GM21619 (cell line): Measurements from ENCODE around the gene KLHDC3.
"Not testable (repeated sequence)": the region's sequence is repeated elsewhere in the genome, so short reads cannot be mapped to it uniquely, and the experiment has no call there.

Experiments
- ATAC-seq: cut with Tn5 transposase; IDR thresholded peaks from one replicate; pipeline ENCODE4 v1.9.1; 2021; ENCODE audit not compliant: unreplicated experiment

The KLHDC3 gene

DNA sequence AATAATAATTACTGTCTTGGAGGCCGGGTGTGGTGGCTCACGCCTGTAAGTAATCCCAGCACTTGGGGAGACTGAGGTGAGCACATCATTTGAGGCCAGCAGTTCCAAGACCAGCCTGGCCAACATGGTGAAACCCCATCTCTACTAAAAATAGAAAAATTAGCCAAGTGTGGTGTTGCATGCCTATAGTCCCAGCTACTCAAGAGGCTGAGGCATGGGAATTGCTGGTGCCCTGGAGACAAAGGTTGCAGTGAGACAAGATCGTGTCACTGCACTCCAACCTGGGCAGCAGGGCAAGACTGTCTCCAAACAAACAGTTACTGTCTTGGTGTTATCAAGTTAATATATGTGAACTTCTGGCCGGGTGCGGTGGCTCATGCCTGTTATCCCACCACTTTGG, 12.3 kb downstream of the KLHDC3 start:
- ATAC-seq: no peak

GRCh38 chr6:43029120-43029519, 15.1 kb downstream of the KLHDC3 start:
- ATAC-seq: no peak

DNA sequence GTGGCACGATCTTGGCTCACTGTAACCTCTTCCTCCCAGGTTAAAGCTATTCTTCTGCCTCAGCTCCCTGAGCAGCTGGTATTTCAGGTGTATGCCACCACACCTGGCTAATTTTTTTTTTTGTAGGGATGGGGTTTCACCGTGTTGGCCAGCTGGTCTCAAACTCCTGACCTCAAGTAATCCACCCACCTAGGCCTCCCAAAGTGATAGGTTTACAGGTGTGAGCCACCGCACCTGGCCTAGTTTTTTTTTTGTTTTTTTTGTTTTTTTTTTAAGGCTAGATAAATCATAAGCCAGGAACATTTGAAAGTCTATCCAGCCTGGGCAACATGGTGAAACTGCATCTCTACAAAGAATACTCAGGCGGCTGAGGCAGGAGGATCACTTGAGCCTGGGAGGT, 18.3 kb downstream of the KLHDC3 start:
- no peak for ATAC-seq

DNA sequence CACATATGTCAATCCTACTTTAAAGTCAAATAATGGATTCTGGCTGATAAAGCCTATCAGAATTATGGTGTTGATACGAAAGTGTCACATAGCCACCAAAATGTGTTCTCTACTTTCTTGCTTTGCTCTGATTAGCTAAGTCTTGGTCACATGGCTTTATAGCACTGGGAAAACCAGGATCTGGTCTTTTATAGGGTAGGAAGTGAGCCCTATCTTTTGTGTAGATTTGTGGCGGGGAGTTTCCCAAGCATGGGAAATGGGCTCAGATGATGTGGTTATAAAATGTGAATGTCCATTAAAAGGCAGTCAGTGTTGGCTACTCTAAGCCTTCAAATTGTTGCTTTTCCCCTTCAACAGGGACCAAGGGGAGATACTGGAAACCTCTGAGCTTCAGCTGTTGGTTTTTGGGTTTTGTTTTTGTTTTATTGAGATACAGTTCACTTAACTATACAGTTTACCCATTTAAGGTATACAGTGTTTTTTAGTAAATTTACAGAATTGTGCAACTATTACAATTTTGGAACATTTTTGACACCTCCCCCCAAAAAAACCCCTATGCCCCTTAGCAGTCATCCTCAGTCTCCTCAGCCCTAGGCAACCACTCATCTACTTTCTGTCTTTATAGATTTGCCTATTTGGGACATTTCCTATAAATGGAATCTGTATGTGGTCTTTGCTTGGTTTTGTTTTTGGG, 19.6 kb downstream of the KLHDC3 start:
- ATAC-seq: no peak

DNA sequence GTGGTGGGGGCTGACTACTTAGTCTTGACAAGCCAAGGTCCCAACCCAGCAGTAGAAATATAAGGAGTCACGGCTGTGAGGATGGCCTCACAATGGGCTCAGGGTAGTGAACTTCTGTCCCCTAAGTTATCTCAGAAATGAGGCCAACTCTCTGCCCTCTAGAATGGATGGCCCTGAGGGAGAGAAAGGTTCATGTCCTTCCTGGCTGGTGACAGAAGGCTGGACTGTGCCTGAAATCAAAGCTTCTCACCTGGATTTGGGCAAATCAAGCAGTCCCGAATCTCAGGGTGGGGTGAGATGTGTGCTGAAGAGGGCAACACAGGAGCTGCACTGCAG, 20.1 kb downstream of the KLHDC3 start:
- no peak for ATAC-seq

- ATAC-seq: no peak
Measured at GRCh38 chr6:43035495-43036194, 21.6 kb downstream of the KLHDC3 start.

DNA sequence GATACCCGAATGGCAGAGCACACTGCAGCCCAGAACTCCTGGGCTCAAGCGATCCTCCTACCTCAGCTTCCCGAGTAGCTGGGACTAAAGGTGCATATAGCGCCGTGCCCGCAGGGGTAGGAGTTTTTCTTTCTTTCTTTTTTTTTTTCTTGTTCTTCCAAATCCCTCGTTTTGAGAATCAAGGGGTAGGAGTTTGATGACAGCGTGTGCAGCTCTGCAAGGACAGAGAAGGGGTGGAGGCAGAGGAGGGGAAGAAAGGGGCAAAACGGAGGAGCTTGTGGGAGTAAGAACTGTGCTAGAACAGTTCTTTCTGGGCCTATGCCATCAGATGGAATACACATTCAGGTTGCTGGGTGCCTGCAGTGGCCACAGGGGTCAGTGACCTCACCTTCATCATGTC, 22.7 kb downstream of the KLHDC3 start:
- no peak for ATAC-seq

DNA sequence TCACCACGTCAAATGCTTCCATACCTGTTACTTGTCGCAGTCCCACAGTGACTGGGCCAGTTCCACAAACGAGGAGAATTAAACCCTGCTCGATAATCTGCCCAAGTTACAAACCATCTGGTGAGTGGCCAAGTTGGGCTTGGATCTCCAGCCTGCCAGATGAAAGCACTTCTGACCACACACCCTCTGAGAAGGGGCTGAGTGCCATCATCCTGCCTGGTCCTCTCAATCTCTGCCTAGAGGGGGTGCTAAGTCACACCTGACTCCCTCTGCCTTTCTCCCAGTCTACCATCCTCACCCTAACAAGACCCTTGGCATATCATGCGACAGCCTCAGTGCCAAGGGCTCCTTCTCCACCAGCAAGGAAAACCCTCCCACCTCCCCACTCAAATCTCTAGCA, 23.1 kb downstream of the KLHDC3 start:
- ATAC-seq: no peak

DNA sequence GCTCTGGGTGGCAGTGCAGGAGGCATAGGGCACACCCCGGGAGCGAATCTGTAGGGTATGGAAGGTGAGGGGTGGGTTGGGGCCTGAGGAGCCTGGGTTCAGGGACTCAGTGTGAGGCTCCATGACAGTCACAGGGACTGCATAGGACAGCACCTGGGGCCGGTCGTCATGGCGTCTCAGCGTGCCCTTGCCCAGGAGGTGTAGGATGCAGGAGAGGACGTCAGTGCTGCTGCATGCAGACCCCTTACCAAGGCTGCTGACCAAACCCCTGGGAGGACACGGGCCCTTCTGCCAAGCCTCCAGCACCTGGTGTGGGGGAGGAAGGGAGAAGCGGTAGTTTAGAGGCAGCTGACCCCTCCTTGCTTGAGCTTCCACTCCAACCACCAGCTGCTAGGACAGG, 23.7 kb downstream of the KLHDC3 start:
- ATAC-seq: no peak

DNA sequence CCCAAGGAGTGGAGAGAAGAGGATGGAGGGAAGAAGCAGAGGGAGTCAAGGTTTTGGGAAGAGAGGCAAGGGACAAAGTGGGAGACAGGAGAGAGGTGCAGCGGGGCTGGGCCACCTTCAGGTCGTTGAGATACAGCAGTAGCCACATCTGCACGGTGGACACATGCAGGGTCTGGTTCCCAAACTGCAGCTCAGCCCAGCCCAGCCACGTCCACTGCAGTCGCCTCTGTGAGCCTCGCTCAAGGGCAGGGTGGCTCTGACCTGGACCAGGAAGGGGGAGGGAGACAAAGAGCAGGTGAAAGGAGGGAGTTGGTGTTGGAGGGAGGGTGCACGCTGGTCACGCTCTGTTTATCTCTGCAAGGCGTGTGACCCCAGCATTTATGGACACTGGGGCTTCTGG, 24.7 kb downstream of the KLHDC3 start:
- ATAC-seq: no peak

DNA sequence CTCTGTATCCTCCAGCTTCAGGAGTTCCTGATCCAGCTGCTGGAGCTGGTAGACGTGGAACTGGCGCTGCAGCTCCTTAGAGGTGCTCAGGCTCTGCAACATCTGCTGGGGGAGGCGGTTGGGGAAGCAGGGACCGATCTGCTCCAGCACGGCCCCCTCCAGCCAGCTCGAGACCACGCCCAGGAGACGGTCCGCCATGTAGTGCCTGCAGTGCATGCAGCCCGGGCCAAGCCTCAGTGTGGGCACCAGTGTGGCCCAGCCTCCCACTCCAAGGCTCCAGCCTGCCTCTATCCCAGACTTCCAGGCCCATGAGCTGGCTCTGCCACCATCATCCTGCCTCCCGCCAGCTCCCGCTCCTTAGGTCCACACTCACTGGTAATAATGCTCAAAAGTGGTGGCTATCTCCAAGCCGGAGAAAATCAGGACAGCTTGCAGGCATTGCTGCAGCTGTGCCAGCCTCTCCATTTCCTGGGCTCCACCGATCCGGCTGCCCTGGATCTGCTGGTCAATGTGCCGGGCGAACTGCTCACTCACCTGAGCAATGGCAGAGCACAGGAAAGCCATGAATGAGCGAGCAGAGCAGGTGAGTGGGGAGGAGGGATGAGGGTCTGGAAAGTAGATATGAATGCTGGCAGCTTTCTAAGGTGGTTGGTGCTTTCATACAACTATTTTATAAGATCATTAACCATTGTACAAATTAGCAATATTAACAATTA, 26.7 kb downstream of the KLHDC3 start:
- no peak for ATAC-seq

GRCh38 chr6:43041475-43041874, 27.4 kb downstream of the KLHDC3 start:
- ATAC-seq: not testable (repeated sequence)

DNA sequence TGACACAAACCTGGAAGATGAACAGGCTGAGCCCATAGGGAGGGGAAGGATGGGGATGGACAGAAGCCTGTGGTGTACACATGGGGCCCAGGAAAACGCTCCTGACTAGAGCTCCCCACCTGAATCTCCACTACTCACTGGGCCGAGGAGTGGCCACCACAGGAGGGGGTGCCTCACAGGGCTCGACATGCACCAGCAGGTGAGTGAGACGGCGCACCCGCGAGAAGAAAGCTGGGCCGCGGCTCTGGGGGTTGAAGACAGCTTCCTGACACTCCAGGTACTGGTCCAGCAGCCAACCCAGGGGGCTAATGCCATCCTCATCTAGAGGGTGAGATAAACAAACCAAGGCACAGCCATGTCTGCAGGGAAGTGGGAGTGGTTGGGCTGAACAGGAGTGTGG, 29.3 kb downstream of the KLHDC3 start:
- no peak for ATAC-seq

DNA sequence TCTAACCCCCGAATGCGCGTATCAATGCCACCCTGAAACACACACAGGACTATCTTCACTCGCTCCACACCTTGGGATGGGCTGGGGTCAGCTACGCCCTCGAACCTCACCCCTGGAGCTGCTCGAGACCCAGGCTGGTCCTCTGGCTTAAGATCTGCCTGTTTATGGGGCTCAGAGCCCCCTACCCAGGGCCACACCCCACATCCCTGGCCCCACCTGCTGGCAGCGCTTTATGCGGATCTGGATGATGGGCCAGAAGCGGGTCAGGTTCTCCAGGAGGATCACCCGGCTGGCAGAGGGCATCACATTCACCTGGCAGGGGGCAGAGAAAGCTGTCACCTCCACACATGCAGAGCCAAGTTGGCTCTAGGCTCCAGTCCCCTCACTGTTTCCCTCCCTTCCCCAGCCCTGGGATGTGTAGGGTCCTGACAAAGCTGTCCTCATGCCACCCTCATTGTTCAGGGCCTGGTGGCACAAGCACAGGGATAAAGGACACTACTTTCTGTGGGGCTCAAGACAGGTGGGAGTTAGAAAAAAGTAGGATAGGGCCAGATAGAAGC, 31.4 kb downstream of the KLHDC3 start:
- no peak for ATAC-seq

GRCh38 chr6:43047998-43048397, 33.9 kb downstream of the KLHDC3 start:
- no peak for ATAC-seq

GRCh38 chr6:43050981-43051380, 36.9 kb downstream of the KLHDC3 start:
- ATAC-seq: no peak

- ATAC-seq: no peak
Measured at GRCh38 chr6:43052225-43052841, 38.3 kb downstream of the KLHDC3 start.

DNA sequence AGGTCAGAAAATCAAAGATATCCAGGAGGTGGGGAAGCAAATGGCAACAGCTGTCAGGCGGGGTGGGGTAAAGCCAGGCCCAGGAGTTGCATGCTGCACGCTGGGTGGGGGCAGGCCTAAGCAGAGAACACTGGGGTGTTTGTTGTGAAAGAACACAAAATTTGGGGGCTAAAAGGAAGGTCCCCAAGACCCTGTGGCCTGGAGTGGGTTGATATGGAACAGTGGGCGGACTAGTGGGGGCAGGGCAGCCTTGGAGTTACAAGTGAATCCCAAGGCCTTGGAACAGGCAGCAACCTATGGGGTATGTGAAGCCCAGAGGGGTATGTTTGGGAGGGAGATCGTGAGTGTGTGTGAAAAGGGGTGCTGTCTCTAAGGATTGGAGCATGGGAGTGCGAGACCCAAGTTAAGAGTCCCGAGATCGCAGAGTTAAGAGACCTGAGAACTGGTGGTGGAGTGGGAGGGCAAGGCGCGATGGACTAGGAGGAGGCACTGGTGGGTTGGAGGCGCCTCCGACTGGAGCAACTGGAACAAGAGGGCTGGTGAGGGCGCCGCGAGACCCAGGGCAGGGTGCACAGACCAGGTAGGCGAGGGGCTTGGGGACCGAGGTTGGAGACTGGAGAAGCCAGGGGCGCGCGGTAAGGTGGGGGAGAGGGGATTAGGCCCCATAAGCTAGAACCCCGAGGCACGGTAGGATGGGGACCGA, 38.9 kb downstream of the KLHDC3 start:
- ATAC-seq: peak; percentile 16

DNA sequence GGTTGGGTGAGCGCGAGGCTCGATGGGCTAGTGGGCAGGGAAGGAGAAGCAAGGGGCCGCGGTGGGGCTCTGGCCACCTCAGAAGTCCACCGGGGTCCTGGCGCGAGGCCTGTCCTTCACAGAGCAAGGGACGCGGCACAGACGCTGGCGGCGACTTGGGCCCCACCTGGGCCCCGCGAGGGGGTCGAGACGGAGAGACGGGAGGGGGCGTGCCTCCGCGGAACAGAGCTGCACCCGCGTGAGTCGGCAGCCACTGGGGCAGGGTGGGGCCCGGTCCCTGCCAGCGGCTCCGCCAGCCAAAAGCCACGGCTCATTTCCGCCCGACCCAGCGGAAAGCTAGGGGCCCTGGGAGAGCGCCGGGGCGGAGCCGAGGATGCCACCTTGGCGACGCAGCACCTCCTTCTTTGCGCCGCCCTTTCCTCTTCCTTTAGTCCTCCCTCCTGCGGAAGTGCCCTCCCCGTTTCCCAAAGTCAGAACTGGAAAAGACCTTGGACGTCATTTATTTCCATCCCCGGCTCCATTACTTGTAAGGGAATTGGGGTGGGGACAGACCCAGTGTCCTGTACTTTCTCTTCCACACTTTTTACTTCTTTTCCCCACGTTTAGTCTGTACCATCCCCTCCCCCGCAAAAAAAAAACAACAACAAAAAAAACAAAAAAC, 39.6 kb downstream of the KLHDC3 start, which contains the start of gene CUL7:
CUL7 (minus strand) TSS at position 307 of the 661 bp plus-strand sequence. CDS start 1,063 bp downstream, outside the sequence.
- peak; percentile 91 for ATAC-seq
